HEK293 (cell line): ENCODE measurements around the gene ECM1.

Experiments used
- GLI4 ChIP-seq: fragments of 450-650 bp; formaldehyde crosslinking; IDR thresholded peaks from 2 replicates; pipeline ENCODE4 v1.5.1; 2016; ENCODE audit warnings: missing biosample characterization, missing genetic modification characterization
- INSM2 ChIP-seq: fragments of 450-650 bp; formaldehyde crosslinking; IDR thresholded peaks from 2 replicates; pipeline ENCODE4 v1.5.1; 2016; ENCODE audit warnings: missing biosample characterization, missing genetic modification characterization
- KLF10 ChIP-seq: fragments of 450-650 bp; IDR thresholded peaks from 2 replicates; pipeline ENCODE4 v1.5.1; 2018; ENCODE audit warnings: missing biosample characterization, mild to moderate bottlenecking, missing genetic modification characterization
- RBAK ChIP-seq: fragments of 450-650 bp; formaldehyde crosslinking; IDR thresholded peaks from 2 replicates; pipeline ENCODE4 v1.5.1; 2016; ENCODE audit warnings: missing biosample characterization, missing genetic modification characterization
- SP7 ChIP-seq: fragments of 450-650 bp; formaldehyde crosslinking; IDR thresholded peaks from 2 replicates; pipeline ENCODE4 v1.5.1; 2016; ENCODE audit warnings: missing biosample characterization, missing genetic modification characterization
- TRIM28 ChIP-seq: IDR thresholded peaks from 2 replicates; pipeline ENCODE4 v1.6.1; 2011; ENCODE audit warnings: low read length, control low read depth, borderline replicate concordance
- TSHZ1 ChIP-seq: fragments of 450-650 bp; formaldehyde crosslinking; IDR thresholded peaks from 2 replicates; pipeline ENCODE4 v1.5.1; 2016; ENCODE audit warnings: missing biosample characterization, missing genetic modification characterization, borderline replicate concordance
- ZBTB1 ChIP-seq: fragments of 450-650 bp; formaldehyde crosslinking; IDR thresholded peaks from 2 replicates; pipeline ENCODE4 v1.5.1; 2016; ENCODE audit warnings: missing biosample characterization, missing genetic modification characterization
- ZBTB10 ChIP-seq: fragments of 450-650 bp; formaldehyde crosslinking; IDR thresholded peaks from 2 replicates; pipeline ENCODE4 v1.5.1; 2016; ENCODE audit warnings: missing biosample characterization, missing genetic modification characterization
- ZNF10 ChIP-seq: fragments of 450-650 bp; formaldehyde crosslinking; IDR thresholded peaks from 2 replicates; pipeline ENCODE4 v1.5.1; 2017; ENCODE audit warnings: missing biosample characterization, missing genetic modification characterization
- ZNF132 ChIP-seq: fragments of 450-650 bp; formaldehyde crosslinking; IDR thresholded peaks from 2 replicates; pipeline ENCODE4 v1.5.1; 2017; ENCODE audit warnings: missing biosample characterization, missing genetic modification characterization, borderline replicate concordance
- ZNF146 ChIP-seq: fragments of 450-650 bp; formaldehyde crosslinking; IDR thresholded peaks from 2 replicates; pipeline ENCODE4 v1.5.1; 2016; ENCODE audit warnings: missing biosample characterization, missing genetic modification characterization
- ZNF221 ChIP-seq: fragments of 450-650 bp; formaldehyde crosslinking; IDR thresholded peaks from 2 replicates; pipeline ENCODE4 v1.5.1; 2017; ENCODE audit warnings: missing biosample characterization, missing genetic modification characterization, borderline replicate concordance
- ZNF510 ChIP-seq: fragments of 450-650 bp; formaldehyde crosslinking; IDR thresholded peaks from 2 replicates; pipeline ENCODE4 v1.5.1; 2018; ENCODE audit warnings: mild to moderate bottlenecking, missing genetic modification characterization, missing biosample characterization; ENCODE audit not compliant: insufficient replicate concordance
- ZNF513 ChIP-seq: fragments of 450-650 bp; IDR thresholded peaks from 2 replicates; pipeline ENCODE4 v1.5.1; 2018; ENCODE audit warnings: missing biosample characterization, missing genetic modification characterization
- ZNF623 ChIP-seq: fragments of 450-650 bp; formaldehyde crosslinking; IDR thresholded peaks from 2 replicates; pipeline ENCODE4 v1.5.1; 2016; ENCODE audit warnings: missing biosample characterization, missing genetic modification characterization
- ZNF692 ChIP-seq: fragments of 450-650 bp; formaldehyde crosslinking; IDR thresholded peaks from 2 replicates; pipeline ENCODE4 v1.5.1; 2016; ENCODE audit warnings: missing biosample characterization, missing genetic modification characterization
- ZNF785 ChIP-seq: fragments of 450-650 bp; formaldehyde crosslinking; IDR thresholded peaks from 2 replicates; pipeline ENCODE4 v1.5.1; 2016; ENCODE audit warnings: missing biosample characterization, missing genetic modification characterization
- TF ChIP-seq, protein P1 (sequence below): fragments of 450-650 bp; formaldehyde crosslinking; IDR thresholded peaks from 2 replicates; pipeline ENCODE4 v1.5.1; 2016; ENCODE audit warnings: missing biosample characterization, missing genetic modification characterization
- TF ChIP-seq, protein P2 (sequence below): fragments of 450-650 bp; formaldehyde crosslinking; IDR thresholded peaks from 2 replicates; pipeline ENCODE4 v1.5.1; 2016; ENCODE audit warnings: missing biosample characterization, missing genetic modification characterization

The ECM1 gene

GRCh38 chr1:150486966-150487762, 20.7 kb upstream of the ECM1 start, which contains the start of gene TARS2 (continued):
- TF ChIP-seq ZBTB10 = peak; percentile 41
- TF ChIP-seq ZNF513 (tag by site-specific recombination) = no peak
- peak; percentile 57; the same call in 1 of the 2 replicates for TF ChIP-seq GLI4 (tag by site-specific recombination)
- peak; percentile 98 for TF ChIP-seq TRIM28
- TF ChIP-seq ZNF221 (tag by site-specific recombination) = 0 out of 2 replicates have a peak, but pooled peaks have one; percentile 10
- peak; percentile 94 for TF ChIP-seq SP7 (tag by site-specific recombination)
- peak; percentile 90 for TF ChIP-seq ZNF692 (tag by site-specific recombination)
- TF ChIP-seq KLF10 = peak; percentile 47
- TF ChIP-seq, protein P1, sequence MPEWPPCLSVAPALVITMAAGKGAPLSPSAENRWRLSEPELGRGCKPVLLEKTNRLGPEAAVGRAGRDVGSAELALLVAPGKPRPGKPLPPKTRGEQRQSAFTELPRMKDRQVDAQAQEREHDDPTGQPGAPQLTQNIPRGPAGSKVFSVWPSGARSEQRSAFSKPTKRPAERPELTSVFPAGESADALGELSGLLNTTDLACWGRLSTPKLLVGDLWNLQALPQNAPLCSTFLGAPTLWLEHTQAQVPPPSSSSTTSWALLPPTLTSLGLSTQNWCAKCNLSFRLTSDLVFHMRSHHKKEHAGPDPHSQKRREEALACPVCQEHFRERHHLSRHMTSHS (tag by site-specific recombination) = no peak
- peak; percentile 90 for TF ChIP-seq INSM2 (tag by site-specific recombination)
- TF ChIP-seq ZNF146 = peak; percentile 43; the same call in 1 of the 2 replicates
- TF ChIP-seq ZNF785 (tag by site-specific recombination) = 0 out of 2 replicates have a peak, but pooled peaks have one; percentile 33
- TF ChIP-seq, protein P2, sequence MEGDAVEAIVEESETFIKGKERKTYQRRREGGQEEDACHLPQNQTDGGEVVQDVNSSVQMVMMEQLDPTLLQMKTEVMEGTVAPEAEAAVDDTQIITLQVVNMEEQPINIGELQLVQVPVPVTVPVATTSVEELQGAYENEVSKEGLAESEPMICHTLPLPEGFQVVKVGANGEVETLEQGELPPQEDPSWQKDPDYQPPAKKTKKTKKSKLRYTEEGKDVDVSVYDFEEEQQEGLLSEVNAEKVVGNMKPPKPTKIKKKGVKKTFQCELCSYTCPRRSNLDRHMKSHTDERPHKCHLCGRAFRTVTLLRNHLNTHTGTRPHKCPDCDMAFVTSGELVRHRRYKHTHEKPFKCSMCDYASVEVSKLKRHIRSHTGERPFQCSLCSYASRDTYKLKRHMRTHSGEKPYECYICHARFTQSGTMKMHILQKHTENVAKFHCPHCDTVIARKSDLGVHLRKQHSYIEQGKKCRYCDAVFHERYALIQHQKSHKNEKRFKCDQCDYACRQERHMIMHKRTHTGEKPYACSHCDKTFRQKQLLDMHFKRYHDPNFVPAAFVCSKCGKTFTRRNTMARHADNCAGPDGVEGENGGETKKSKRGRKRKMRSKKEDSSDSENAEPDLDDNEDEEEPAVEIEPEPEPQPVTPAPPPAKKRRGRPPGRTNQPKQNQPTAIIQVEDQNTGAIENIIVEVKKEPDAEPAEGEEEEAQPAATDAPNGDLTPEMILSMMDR (tag by site-specific recombination) = no peak; the same call in 1 of the 2 replicates
- TF ChIP-seq TSHZ1 = peak; percentile 52; the same call in 1 of the 2 replicates
- TF ChIP-seq ZBTB1 (tag by site-specific recombination) = no peak
- TF ChIP-seq RBAK (tag by site-specific recombination) = no peak
- peak; percentile 50 for TF ChIP-seq ZNF10 (tag by site-specific recombination)
- peak; percentile 37; the same call in 1 of the 2 replicates for TF ChIP-seq ZNF623 (tag by site-specific recombination)
- TF ChIP-seq ZNF132 = no peak
- TF ChIP-seq ZNF510 (tag by site-specific recombination) = no peak
